RWPE1 (cell line): ENCODE measurements around the gene PDZD2.

Experiments used
- CTCF ChIA-PET: fragments of 350-600 bp; sonication (Branson Sonifier 250); formaldehyde crosslinking; extraction: SDS; loops from one replicate; lab custom pipeline; 2021; lab: Yijun Ruan, JAX
- POLR2A ChIA-PET: fragments of 400-600 bp; formaldehyde crosslinking; extraction: SDS; loops from one replicate; lab custom pipeline; 2020; ENCODE audit warnings: antibody characterized with exemption; ENCODE audit not compliant: low non-redundant PET; lab: Yijun Ruan, JAX
- DNase-seq: peaks from one replicate; pipeline ENCODE4 v3.0.0; 2012; ENCODE audit warnings: low spot score
- H3K27ac ChIP-seq: fragments of 450-650 bp; 2 replicates; pipeline ENCODE4 v1.5.1; 2017
- CTCF ChIP-seq: fragments of 450-650 bp; conservative IDR thresholded peaks from 2 replicates; pipeline ENCODE4 v1.5.1; 2017; ENCODE audit warnings: low read depth, mild to moderate bottlenecking

The PDZD2 gene

GRCh38 chr5:32158679-32158975 is 519.7 kb downstream of the PDZD2 start:
- TF ChIP-seq CTCF = no peak
- CTCF ChIA-PET = no interaction called here
- DNase-seq = no peak
- H3K27ac ChIP-seq = no peak overlapping the region
- POLR2A ChIA-PET = no interaction called here

DNA sequence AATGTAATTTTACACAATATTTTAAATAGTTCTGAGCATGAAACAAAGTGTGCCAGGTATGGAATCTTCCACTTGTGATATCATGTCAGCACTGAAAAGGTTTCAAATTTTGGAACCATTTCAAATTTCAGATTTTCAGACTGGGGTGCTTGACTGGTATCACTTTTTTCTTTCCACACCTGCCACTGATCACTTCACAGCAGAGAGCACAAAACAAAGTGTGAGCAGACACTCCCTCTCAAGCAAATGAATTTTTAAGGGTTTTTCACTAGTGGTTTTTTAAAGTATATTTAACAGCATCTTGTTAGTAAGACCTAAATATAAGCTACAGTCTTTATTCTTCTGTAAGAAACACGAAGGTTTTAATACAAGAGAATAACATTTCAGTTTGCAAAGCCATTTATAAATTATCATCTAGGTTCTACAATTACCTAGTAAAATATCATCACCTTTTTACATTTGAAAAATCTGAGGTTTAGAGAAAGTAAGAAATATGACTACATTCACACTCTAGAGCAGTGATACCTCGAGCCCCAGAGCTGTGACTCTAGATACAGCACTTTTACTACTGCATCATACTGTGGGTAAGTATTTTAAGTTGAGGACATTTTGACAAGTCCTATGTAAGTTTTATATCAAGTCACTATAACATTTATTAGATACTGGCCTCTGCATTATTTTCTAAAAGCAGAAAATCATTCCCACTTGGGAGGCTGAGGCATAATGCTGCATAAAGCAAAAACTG is 520.6 kb downstream of the PDZD2 start:
- H3K27ac ChIP-seq = no peak overlapping the region
- CTCF ChIA-PET = no interaction called here
- POLR2A ChIA-PET = no interaction called here
- TF ChIP-seq CTCF = no peak
- no peak for DNase-seq

- TF ChIP-seq CTCF = no peak
- no peak overlapping the region for H3K27ac ChIP-seq
- ChIA-PET POLR2A (no interaction called here), CTCF (no interaction called here)
- DNase-seq = no peak
These were observed 521.3 kb downstream of the PDZD2 start for GRCh38 chr5:32160228-32160627.
